ENCODE data around the gene TSPAN7. TPM values are rescaled to one million over a fixed set of nuclear protein-coding genes. Genes with fewer than 3 reads are reported as not detected.

Gene TSPAN7
- total and polyA plus RNA-seq, 2 donors (not counting 1 experiment from before 2014, with no cell fraction given): 0.07 to 0.32 TPM

- intact Hi-C loops (cut with micrococcal nuclease): no loop called here
- Histone ChIP-seq H2AFZ (ENCODE audit: insufficient read depth, low read depth, low read length, poor library complexity, severe bottlenecking) (no peak overlapping the region), H3K4me1 (ENCODE audit: control insufficient read depth in 2 of 2, insufficient read depth in 2 of 2, low read length in 2 of 2) (no peaks in the 10 kb centered on the region), H4K20me1 (ENCODE audit: control insufficient read depth, insufficient read depth, low read length, poor library complexity, severe bottlenecking) (no peaks in the 10 kb centered on the region), H3K9me3 (ENCODE audit: control extremely low read depth in 1 of 3, control insufficient read depth in 2 of 3, insufficient read depth in 1 of 3, low read length in 2 of 3) (no peaks in the 10 kb centered on the region), H3K36me3 (replicated peaks in 1 of 2; ENCODE audit: control extremely low read depth in 1 of 2, control insufficient read depth in 1 of 2, extremely low read depth in 1 of 2, insufficient read depth in 2 of 2, low read length in 1 of 2) (no peaks in the 10 kb centered on the region), H3K4me2 (replicated peaks; ENCODE audit: low read depth, low read length, poor library complexity, severe bottlenecking) (no peak overlapping the region), H3K79me2 (ENCODE audit: control insufficient read depth, insufficient read depth, low read length) (no peaks in the 10 kb centered on the region), H3K27me3 (replicated peaks in 1 of 4; ENCODE audit: control extremely low read depth in 1 of 4, control insufficient read depth in 3 of 4, insufficient read depth in 4 of 4, low read length in 3 of 4) (no peaks in the 10 kb centered on the region), H3K4me3 (ENCODE audit: control extremely low read depth in 1 of 5, extremely low read depth in 1 of 5, insufficient read depth in 1 of 5, low read depth in 2 of 5, low read length in 4 of 5) (no peak overlapping the region), H3K9ac (ENCODE audit: low read length) (no peak overlapping the region), H3K27ac (ENCODE audit: low read length in 2 of 2) (no peak overlapping the region)
- TF ChIP-seq, protein P1, sequence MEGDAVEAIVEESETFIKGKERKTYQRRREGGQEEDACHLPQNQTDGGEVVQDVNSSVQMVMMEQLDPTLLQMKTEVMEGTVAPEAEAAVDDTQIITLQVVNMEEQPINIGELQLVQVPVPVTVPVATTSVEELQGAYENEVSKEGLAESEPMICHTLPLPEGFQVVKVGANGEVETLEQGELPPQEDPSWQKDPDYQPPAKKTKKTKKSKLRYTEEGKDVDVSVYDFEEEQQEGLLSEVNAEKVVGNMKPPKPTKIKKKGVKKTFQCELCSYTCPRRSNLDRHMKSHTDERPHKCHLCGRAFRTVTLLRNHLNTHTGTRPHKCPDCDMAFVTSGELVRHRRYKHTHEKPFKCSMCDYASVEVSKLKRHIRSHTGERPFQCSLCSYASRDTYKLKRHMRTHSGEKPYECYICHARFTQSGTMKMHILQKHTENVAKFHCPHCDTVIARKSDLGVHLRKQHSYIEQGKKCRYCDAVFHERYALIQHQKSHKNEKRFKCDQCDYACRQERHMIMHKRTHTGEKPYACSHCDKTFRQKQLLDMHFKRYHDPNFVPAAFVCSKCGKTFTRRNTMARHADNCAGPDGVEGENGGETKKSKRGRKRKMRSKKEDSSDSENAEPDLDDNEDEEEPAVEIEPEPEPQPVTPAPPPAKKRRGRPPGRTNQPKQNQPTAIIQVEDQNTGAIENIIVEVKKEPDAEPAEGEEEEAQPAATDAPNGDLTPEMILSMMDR (IDR thresholded peaks at IDR 0.05): no peak
- TF ChIP-seq EZH2 (IDR thresholded peaks at IDR 0.05; ENCODE audit: borderline replicate concordance, insufficient read depth, low read depth, low read length, poor library complexity, severe bottlenecking): no peak
- no peak for DNase-seq
- no CpG with 5 or more reads among the region's 2 CpGs for WGBS (ENCODE audit: insufficient coverage)
- no peak overlapping the region for H3K4me3 Mint-ChIP-seq
- H3K4me1 Mint-ChIP-seq: no peaks in the 10 kb centered on the region
- no peaks in the 10 kb centered on the region for H3K9me3 Mint-ChIP-seq (ENCODE audit: insufficient read depth)
- ChIA-PET POLR2A (no interaction called here), CTCF (no interaction called here)
- H3K27me3 Mint-ChIP-seq: peaks cover 6% of the 10 kb centered on the region
- ATAC-seq (ENCODE audit: low read depth): no peak
- H3K27ac Mint-ChIP-seq: no peak overlapping the region
Observed at GRCh38 chrX:38662640-38663039, 101.3 kb downstream of the TSPAN7 start.

DNA sequence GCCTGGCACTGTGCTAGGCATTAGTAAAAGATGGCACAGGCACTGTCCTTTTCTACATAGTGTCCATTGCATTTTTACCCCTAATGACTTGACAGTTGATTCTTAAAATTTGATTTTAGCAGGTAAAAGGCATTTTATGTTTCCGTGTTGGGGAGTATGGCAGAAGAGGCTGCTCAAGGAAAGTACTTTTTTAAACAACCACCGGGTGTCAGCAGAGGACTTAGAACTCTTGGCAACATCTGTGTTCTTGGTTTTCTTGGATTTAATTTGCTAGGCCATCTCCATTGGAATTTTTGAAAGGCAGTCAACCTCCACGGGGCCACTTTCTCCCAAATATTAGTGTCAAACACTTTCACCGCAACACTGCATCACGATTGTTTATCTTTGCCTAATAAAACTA lies 102.9 kb downstream of the TSPAN7 start:
- H3K4me2 ChIP-seq (replicated peaks; ENCODE audit: low read depth, low read length, poor library complexity, severe bottlenecking): no peak overlapping the region
- peaks cover 6% of the 10 kb centered on the region for H3K27me3 Mint-ChIP-seq
- ChIA-PET CTCF (no interaction called here), POLR2A (no interaction called here)
- no peaks in the 10 kb centered on the region for H3K36me3 ChIP-seq (replicated peaks in 1 of 2; ENCODE audit: control extremely low read depth in 1 of 2, control insufficient read depth in 1 of 2, extremely low read depth in 1 of 2, insufficient read depth in 2 of 2, low read length in 1 of 2)
- DNase-seq (peak; percentile 3), ATAC-seq (ENCODE audit: low read depth) (no peak)
- H3K79me2 ChIP-seq (ENCODE audit: control insufficient read depth, insufficient read depth, low read length): no peaks in the 10 kb centered on the region
- no peak overlapping the region for H3K4me3 ChIP-seq (ENCODE audit: control extremely low read depth in 1 of 5, extremely low read depth in 1 of 5, insufficient read depth in 1 of 5, low read depth in 2 of 5, low read length in 4 of 5)
- TF ChIP-seq EZH2 (IDR thresholded peaks at IDR 0.05; ENCODE audit: borderline replicate concordance, insufficient read depth, low read depth, low read length, poor library complexity, severe bottlenecking): no peak
- TF ChIP-seq, protein P1 (IDR thresholded peaks at IDR 0.05): peak; percentile 20
- intact Hi-C loops (cut with micrococcal nuclease): no loop called here
- no CpG with 5 or more reads among the region's 5 CpGs for WGBS (ENCODE audit: insufficient coverage)
- H3K27ac Mint-ChIP-seq: no peak overlapping the region
- no peaks in the 10 kb centered on the region for H3K4me1 ChIP-seq (ENCODE audit: control insufficient read depth in 2 of 2, insufficient read depth in 2 of 2, low read length in 2 of 2)
- no peaks in the 10 kb centered on the region for H4K20me1 ChIP-seq (ENCODE audit: control insufficient read depth, insufficient read depth, low read length, poor library complexity, severe bottlenecking)
- H3K4me1 Mint-ChIP-seq: no peaks in the 10 kb centered on the region
- H3K4me3 Mint-ChIP-seq: no peak overlapping the region
- no peak overlapping the region for H2AFZ ChIP-seq (ENCODE audit: insufficient read depth, low read depth, low read length, poor library complexity, severe bottlenecking)
- H3K27me3 ChIP-seq (replicated peaks in 1 of 4; ENCODE audit: control extremely low read depth in 1 of 4, control insufficient read depth in 3 of 4, insufficient read depth in 4 of 4, low read length in 3 of 4): no peaks in the 10 kb centered on the region
- no peak overlapping the region for H3K27ac ChIP-seq (ENCODE audit: low read length in 2 of 2)
- H3K9me3 ChIP-seq (ENCODE audit: control extremely low read depth in 1 of 3, control insufficient read depth in 2 of 3, insufficient read depth in 1 of 3, low read length in 2 of 3): no peaks in the 10 kb centered on the region
- H3K9ac ChIP-seq (ENCODE audit: low read length): no peak overlapping the region
- H3K9me3 Mint-ChIP-seq (ENCODE audit: insufficient read depth): no peaks in the 10 kb centered on the region

Measured in B cell (primary cell).